OCI-LY3 (cell line): ENCODE results near the gene NANOS3.

Source experiments
- H2AFZ ChIP-seq: fragments of 200-600, 300-600 bp; shearing (Covaris generic); 2 replicates; pipeline ENCODE4 v1.6.0; 2014; ENCODE audit warnings: antibody characterized with exemption, low read depth, low read length
- H3K27ac ChIP-seq: fragments of 200-600, 300-600 bp; sonication (generic); 2 replicates; pipeline ENCODE4 v1.5.1; 2014; ENCODE audit warnings: mild to moderate bottlenecking, low read length, moderate library complexity, mixed read lengths
- H3K27me3 ChIP-seq: fragments of 200-600, 300-600 bp; sonication (generic); 2 replicates; pipeline ENCODE4 v1.6.1; 2014; ENCODE audit warnings: low read depth, low read length, mixed read lengths
- H3K36me3 ChIP-seq: fragments of 200-600, 300-600 bp; sonication (generic); replicated peaks from 2 replicates; pipeline ENCODE3; 2014; ENCODE audit warnings: low read depth, low read length, mixed read lengths
- H3K4me1 ChIP-seq: fragments of 300-600, 200-600 bp; sonication (generic); 2 replicates; pipeline ENCODE4 v1.6.1; 2014; ENCODE audit warnings: low read length, mixed read lengths
- H3K4me2 ChIP-seq: fragments of 200-600, 300-600 bp; sonication (generic); 2 replicates; pipeline ENCODE4 v1.6.1; 2014; ENCODE audit warnings: low read length, mixed read lengths
- H3K4me3 ChIP-seq: fragments of 300-600, 200-600 bp; sonication (generic); 2 replicates; pipeline ENCODE4 v1.5.1; 2014; ENCODE audit warnings: antibody characterized with exemption, mild to moderate bottlenecking, low read length, moderate library complexity
- H3K79me2 ChIP-seq: fragments of 300-600, 200-600 bp; shearing (Covaris generic); 2 replicates; pipeline ENCODE4 v1.6.1; 2014; ENCODE audit warnings: mild to moderate bottlenecking, low read length, mixed read lengths
- H3K9ac ChIP-seq: fragments of 300-600, 200-600 bp; shearing (Covaris generic); 2 replicates; pipeline ENCODE4 v1.6.0; 2014; ENCODE audit warnings: mild to moderate bottlenecking, low read length, moderate library complexity
- H3K9me3 ChIP-seq: fragments of 200-600, 300-600 bp; shearing (Covaris generic); 2 replicates; pipeline ENCODE4 v1.6.1; 2014; ENCODE audit warnings: low read length, mixed read lengths; ENCODE audit not compliant: insufficient read depth
- H4K20me1 ChIP-seq: fragments of 200-600, 300-600 bp; sonication (generic); 2 replicates; pipeline ENCODE4 v1.6.1; 2016; ENCODE audit warnings: low read length, mixed read lengths; ENCODE audit not compliant: insufficient read depth
- CTCF ChIP-seq: fragments of 200-600, 300-600 bp; sonication (generic); IDR thresholded peaks from 2 replicates; pipeline ENCODE4 v1.5.1; 2014; ENCODE audit warnings: antibody characterized with exemption, low read length, low read depth
- EZH2phosphoT487 ChIP-seq: fragments of 200-600 bp; shearing (Covaris generic); IDR thresholded peaks from 2 replicates; pipeline ENCODE4 v1.6.1; 2018; ENCODE audit warnings: antibody characterized with exemption, mixed run types, low read depth

The NANOS3 gene

GRCh38 chr19:13875824-13876223, 1.1 kb upstream of the NANOS3 start:
- TF ChIP-seq EZH2phosphoT487 (no peak), CTCF (no peak)
- Histone ChIP-seq H3K4me2 (no peak overlapping the region), H3K27ac (no peak overlapping the region), H3K4me1 (peaks cover 15% of the 10 kb centered on the region), H3K79me2 (no peaks in the 10 kb centered on the region), H4K20me1 (no peaks in the 10 kb centered on the region), H3K4me3 (no peak overlapping the region), H3K36me3 (no peaks in the 10 kb centered on the region), H3K9me3 (no peaks in the 10 kb centered on the region), H3K27me3 (peaks cover 9% of the 10 kb centered on the region), H2AFZ (no peak overlapping the region), H3K9ac (no peak overlapping the region)

GRCh38 chr19:13877303-13877702, 369 bp downstream of the NANOS3 start:
- H3K4me1 ChIP-seq = peaks cover 29% of the 10 kb centered on the region
- no peak overlapping the region for H3K9ac ChIP-seq
- H3K36me3 ChIP-seq = no peaks in the 10 kb centered on the region
- no peak for TF ChIP-seq CTCF
- TF ChIP-seq EZH2phosphoT487 = no peak
- H3K27ac ChIP-seq = no peak overlapping the region
- no peak overlapping the region for H2AFZ ChIP-seq
- no peak overlapping the region for H3K4me3 ChIP-seq
- H4K20me1 ChIP-seq = no peaks in the 10 kb centered on the region
- H3K9me3 ChIP-seq = no peaks in the 10 kb centered on the region
- H3K27me3 ChIP-seq = peaks cover 9% of the 10 kb centered on the region
- H3K79me2 ChIP-seq = no peaks in the 10 kb centered on the region
- H3K4me2 ChIP-seq = no peak overlapping the region

GRCh38 chr19:13880059-13881043, 3.4 kb downstream of the NANOS3 start:
- H3K27ac ChIP-seq = peak overlapping the region; percentile 41
- peak overlapping the region; percentile 78 for H2AFZ ChIP-seq
- H3K4me3 ChIP-seq = peak overlapping the region; percentile 77
- no peaks in the 10 kb centered on the region for H3K9me3 ChIP-seq
- H3K27me3 ChIP-seq = peaks cover 9% of the 10 kb centered on the region
- no peaks in the 10 kb centered on the region for H3K79me2 ChIP-seq
- TF ChIP-seq CTCF (peak; percentile 99), EZH2phosphoT487 (no peak)
- peaks cover 37% of the 10 kb centered on the region for H3K4me1 ChIP-seq
- H3K4me2 ChIP-seq = peak overlapping the region; percentile 92
- no peaks in the 10 kb centered on the region for H3K36me3 ChIP-seq
- no peaks in the 10 kb centered on the region for H4K20me1 ChIP-seq
- peak overlapping the region; percentile 71 for H3K9ac ChIP-seq

- H4K20me1 ChIP-seq = no peaks in the 10 kb centered on the region
- peak overlapping the region; percentile 77 for H3K4me3 ChIP-seq
- no peaks in the 10 kb centered on the region for H3K79me2 ChIP-seq
- no peaks in the 10 kb centered on the region for H3K36me3 ChIP-seq
- peak overlapping the region; percentile 21; the same call in 1 of the 2 replicates for H3K27ac ChIP-seq
- TF ChIP-seq CTCF = no peak
- TF ChIP-seq EZH2phosphoT487 = no peak
- H3K4me1 ChIP-seq = peaks cover 37% of the 10 kb centered on the region
- no peaks in the 10 kb centered on the region for H3K9me3 ChIP-seq
- H3K4me2 ChIP-seq = peak overlapping the region; percentile 92
- peak overlapping the region; percentile 59 for H2AFZ ChIP-seq
- peak overlapping the region; percentile 71; the same call in 1 of the 2 replicates for H3K9ac ChIP-seq
- H3K27me3 ChIP-seq = peaks cover 9% of the 10 kb centered on the region
These were observed 4.3 kb downstream of the NANOS3 start for GRCh38 chr19:13881251-13881691.
